GM19238 (cell line): ENCODE results near the gene GDF2.

Source experiments
- DNase-seq: peaks from one replicate; pipeline ENCODE4 v3.0.0; 2011; ENCODE audit warnings: low spot score; ENCODE audit not compliant: insufficient read length

Gene GDF2

GRCh38 chr10:47351899-47352815 is 29.9 kb downstream of the GDF2 start:
- no peak for DNase-seq

- DNase-seq: no peak
These were observed 31.1 kb downstream of the GDF2 start for GRCh38 chr10:47353351-47353750.

DNA sequence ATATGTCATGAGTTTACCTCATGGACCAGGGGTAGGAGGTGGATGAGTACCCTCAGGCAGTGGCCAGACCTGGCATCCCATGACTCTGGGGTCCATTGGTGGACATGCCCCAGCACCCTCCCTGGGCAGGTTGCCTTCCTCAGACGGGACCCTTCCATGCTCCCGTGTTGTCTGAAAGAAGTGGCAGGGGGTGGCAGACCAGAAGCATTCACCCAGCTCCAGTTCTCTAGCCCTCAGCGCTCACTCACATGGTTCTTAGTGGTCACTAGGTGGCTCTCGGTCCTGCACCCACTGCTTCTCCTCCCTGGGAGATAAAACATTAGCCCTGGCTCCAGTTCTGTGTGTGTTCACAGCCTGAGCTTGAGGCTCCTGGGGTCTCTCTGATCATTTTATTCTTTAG is 31.9 kb downstream of the GDF2 start:
- DNase-seq: no peak

DNA sequence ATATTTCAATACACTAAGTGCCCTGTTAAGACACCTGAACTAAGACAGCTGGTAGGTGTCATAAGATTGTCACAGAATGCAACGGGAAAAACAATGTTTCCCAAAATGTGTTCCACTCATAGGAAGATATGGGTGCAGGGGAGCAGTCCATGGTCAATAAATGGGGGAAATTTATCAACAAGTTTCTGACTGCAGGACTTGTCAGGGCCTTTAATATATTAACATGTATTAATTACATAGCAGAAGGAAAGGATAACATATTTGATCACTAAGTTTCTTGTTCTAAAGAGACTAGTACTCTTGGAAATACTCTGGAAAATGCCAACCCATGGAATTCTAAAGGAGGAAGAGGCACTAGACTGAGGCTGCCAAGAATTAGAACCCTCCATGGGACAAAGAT is 32.6 kb downstream of the GDF2 start:
- DNase-seq: no peak

DNA sequence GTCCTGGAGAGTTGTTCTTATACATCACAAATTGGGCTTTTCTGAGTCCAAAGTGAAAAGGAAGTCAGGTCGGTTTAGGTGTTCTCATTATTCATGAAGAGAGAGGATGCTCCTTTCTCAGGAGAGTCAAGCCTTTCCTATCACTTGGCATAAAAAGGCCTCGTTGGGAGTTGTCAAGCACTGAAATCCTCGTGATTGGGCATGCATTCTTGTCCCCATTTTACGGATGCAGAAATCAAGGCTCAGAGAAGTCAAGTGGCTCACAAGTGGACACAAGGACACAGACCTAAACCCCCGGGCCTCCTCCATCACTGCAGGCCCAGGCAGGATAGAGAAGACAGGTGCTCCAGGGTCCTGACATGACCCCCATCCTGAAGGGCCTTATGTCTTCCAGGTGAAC is 34.5 kb downstream of the GDF2 start:
- no peak for DNase-seq

- no peak for DNase-seq
These were observed 34.9 kb downstream of the GDF2 start for GRCh38 chr10:47357131-47357582.

DNA sequence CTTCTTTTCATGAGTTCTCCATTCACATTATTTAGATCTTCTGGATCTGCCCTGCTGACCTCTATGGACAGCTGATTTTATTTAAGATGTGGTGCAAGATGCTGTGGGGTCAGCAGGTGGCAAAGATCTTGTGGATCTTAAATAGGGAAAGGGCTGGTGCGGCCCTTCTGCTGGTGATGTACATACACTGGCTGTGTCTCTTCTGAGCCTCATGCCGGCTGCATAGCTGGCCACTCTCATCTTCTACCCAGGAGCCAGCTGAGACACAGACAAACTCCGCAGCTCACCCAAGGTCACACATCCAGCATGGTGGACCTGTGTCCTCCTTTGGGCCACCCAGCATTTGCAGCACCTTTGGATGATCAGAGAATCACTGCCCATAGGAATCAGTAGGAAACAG is 35.7 kb downstream of the GDF2 start:
- no peak for DNase-seq

DNA sequence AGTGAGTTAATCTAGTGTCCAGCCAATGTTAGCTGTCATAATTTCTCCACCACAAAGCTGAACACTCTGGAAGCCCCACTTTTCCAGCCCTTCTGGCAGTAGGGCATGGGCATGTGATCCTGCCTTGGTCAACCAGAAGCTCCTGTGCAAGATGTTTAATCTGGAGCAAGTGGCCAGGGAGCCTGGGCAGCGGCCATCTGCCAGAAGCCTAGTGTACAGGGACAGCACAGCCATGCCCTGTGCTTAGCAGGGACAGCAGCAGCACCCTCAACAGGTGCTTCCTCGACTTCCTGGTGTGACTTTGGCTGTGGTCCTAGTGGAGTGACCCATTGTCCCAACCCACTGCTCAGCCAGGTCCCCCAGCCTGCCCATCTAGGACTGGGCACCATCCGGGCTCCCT is 36.2 kb downstream of the GDF2 start:
- DNase-seq: no peak

DNA sequence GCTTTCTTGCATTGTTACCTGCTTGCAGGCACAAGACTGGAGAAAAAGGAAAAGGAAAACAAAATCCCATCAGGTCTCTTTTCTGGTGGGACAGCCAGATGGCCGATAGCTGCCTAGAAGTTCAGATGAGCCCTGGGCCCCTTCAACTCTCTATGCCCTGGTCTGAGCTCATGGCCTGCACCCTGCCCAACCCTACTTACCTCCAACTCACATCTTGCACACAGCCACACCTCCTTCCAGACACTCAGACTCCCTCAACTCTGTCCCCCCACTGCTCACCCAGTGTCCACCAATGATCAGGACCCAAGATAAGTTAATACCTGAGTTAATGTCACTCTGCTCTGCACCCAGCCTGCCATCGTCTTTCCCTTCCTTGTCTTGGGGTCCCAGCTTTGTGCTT is 36.8 kb downstream of the GDF2 start:
- no peak for DNase-seq

GRCh38 chr10:47359626-47360418 is 37.6 kb downstream of the GDF2 start:
- DNase-seq: no peak

DNA sequence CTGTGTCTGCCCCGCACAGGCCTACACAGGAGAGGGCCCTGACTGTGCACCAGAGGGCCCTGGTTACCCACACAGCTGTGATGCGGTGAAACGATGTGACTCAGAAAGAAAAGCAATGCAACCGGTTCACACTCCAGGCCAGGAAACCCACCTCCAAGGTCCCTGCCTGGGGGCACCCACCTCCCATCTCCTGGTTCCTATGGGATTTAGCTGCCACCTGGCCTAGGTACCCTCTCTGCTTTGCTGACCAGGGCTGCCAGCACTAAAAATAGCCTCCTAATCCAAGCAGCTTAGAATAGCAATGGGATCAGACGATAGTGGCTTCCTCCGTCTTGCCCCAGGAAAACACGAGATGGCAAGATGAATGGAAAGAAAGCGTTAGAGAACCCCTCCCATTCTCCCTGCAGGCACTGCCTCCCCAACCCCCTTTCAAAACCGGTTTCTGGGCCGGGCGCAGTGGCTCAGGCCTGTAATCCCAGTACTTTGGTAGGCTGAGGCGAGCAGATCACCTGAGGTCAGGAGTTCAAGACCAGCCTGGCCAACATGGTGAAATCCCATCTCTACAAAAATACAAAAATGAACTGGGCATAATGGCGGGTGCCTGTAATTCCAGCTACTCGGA is 38.3 kb downstream of the GDF2 start:
- DNase-seq: no peak

DNA sequence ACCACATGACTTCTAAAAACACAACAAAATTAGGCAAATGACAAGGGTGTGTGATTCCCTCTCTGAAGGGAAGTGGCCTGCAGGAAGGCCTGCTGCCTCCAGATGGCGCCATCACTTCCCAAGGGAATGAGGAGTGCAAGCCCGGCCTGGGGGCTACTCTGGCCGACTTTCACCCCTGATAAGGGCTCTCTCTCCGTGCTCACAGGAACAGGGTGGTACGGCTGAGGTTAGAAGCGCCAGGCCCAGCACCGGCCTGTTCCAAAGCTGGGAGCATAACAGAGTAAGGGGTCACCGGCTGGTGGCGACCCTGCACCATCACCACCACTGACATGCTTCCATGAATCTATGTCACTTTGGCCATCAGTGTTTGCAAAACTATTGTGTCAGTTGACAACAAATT is 39.0 kb downstream of the GDF2 start:
- peak; percentile 24 for DNase-seq

DNA sequence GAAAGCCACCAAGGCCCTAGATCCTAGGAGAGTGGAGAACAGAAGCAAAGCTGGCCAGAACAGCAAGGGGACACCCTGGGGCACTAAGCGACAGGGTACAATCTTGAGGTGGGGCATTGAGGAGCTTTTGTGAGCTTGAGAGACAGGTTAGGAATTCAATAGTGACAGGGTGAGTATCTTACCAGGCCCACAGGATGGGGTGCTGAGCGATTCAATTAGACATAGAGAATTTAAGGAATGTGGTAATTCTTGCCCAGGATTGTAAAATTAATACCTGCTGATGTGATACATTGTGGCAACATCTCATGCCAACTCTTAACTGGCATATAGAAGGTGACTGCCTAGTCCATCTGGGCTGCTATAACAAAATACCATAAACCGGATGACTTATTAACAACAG is 39.9 kb downstream of the GDF2 start:
- no peak for DNase-seq

DNA sequence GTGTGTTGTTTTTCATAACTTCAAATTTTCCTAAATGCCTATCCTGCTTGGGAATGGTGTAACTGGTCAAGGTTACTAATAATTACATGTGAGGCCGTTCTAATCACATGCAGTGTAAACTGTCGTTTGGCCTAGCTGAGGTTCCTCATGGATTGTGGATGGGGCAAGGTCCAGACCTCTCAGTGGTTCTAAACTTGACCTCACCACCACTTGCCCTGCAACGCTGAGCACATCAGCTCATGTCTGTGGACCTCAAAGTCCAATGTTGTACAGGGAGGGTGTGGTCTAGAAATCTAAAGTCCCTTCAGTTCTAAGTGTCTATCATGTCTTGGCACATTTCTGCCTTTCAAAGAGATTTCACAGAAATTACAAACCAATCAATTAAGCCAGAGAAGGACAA is 41.5 kb downstream of the GDF2 start:
- no peak for DNase-seq

GRCh38 chr10:47364366-47364765 is 42.1 kb downstream of the GDF2 start:
- no peak for DNase-seq

GRCh38 chr10:47364911-47365310 is 42.7 kb downstream of the GDF2 start:
- no peak for DNase-seq

DNA sequence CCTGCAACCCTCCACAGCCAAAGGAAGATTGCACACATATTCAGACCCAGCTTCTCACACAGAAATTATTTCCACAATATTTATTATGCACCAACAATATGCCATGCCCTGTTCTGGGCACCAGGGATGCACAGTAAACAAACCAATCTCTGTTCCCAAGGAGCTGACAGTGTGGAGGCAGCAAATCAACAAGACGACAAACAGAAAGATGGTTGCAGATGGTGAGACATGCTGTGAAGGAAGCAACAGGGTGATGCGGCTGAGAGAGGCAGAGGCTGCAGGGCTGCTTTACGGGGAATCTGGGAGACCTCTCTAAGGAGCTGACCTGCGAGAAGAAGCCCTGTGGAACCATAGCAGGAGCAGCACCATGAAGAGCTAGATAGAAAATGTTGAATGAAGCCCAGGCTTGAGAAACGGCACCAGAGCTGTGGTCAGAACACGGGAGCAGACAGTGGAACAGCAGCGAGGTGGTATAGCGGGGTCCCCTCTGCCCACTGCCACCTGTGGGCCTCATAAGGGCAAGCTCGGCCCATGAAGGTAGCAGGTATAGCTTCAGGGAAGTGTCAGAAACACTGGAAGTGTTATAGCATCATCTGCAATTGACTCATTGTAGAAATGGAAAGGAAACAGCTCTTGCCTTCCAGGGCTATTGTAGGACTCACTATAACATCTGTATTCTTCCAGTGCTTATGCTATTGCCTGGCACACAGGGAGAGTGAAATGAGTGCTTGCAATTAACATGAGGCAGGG is 43.4 kb downstream of the GDF2 start:
- no peak for DNase-seq

GRCh38 chr10:47366181-47366631 is 44.0 kb downstream of the GDF2 start:
- no peak for DNase-seq

DNA sequence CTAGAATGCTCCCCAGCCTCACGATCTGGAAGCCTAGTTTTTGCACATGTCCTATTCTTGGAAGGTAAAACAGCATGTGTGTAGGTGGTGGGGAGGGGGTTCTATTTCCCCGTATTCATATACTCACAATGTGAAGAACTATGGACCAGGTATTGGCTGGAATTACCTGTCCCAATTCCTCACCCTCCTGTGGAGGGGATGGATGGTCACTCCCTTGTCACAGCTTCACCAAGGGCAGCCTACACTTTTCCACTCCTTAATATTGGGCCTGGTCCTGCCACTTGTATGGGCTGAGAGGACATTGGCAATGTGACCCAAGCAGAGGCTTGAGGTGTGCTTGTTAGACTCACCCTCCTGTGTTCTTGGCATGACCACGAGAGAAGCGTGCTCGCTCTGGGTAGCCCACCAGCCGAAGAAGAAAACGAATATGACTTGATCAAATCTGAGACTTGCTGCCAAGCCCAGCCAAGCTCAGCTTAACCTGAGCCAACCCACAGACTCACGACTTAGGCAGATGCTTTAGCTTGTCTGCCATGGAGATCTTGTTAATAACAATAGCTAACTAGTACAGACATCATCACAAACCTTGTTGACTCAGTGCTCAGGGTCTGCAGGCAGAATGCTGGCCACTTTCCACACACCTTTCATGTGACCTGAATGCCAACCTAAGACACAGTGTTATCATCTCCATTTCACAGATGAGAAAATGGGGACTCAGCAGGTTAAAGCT is 44.6 kb downstream of the GDF2 start:
- DNase-seq: no peak

DNA sequence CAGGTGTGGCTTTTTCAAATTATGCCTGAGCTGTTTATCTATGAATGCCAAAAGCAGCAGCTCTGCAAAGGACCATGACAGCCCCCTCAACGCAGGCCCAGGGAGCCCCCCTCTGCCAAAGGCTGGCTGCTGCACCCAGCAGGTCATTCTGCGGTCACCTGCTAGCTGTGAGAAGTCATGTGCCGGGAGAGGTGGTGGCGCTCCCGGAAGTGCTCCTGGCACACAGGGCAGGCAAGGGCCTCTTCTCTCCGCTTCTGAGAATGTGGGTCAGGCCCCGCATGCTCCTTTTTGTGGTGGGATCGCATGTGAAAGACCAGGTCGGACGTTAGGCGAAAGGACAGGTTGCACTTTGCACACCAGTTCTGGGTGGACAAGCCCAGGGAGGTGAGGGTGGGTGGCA is 45.4 kb downstream of the GDF2 start:
- no peak for DNase-seq
